Measurements from ENCODE around the gene GALNT17.

GRCh38 chr7:71707041-71707440 is 575.1 kb downstream of the GALNT17 start:
- no peak for TF ChIP-seq CTCF (conservative IDR thresholded peaks at IDR 0.05; ENCODE audit: low read depth, low read length)
- no peak for TF ChIP-seq EZH2 (IDR thresholded peaks at IDR 0.05; ENCODE audit: borderline replicate concordance, low read depth, low read length, poor library complexity, severe bottlenecking)

Data from A673 (cell line).